ENCODE measurements around the gene ZXDA.
"Not testable (repeated sequence)": the region's sequence is repeated elsewhere in the genome, so short reads cannot be mapped to it uniquely, and the experiment has no call there.

- TF ChIP-seq CTCF, POLR2A, EP300 (IDR thresholded peaks at IDR 0.05): not testable (repeated sequence)
These were observed 517 bp downstream of the ZXDA start for GRCh38 chrX:57909595-57910286.

All from tibial nerve (tissue), 4 donors.